SK-N-SH (cell line): ENCODE results near the gene NUMA1.

Source experiments
- CHD2 ChIP-seq: fragments of 150-350 bp; IDR thresholded peaks from 2 replicates; pipeline ENCODE4 v1.6.1; 2018; ENCODE audit warnings: low read length; ENCODE audit not compliant: partially characterized antibody
- EP300 ChIP-seq, 2 experiments: IDR thresholded peaks; 2 replicates each; pipeline versions ENCODE4 v1.4.0 to v1.6.1; 2012; ENCODE audit warnings: borderline replicate concordance in 1 of 2, low read depth in 1 of 2, low read length in 1 of 2
- EZH2phosphoT487 ChIP-seq: fragments of 200-600 bp; sonication (generic); IDR thresholded peaks from 2 replicates; pipeline ENCODE4 v1.6.1; 2017; ENCODE audit warnings: low read depth, mixed run types, mild to moderate bottlenecking, antibody characterized with exemption, moderate library complexity, borderline replicate concordance
- GATA2 ChIP-seq: sonication (generic); formaldehyde crosslinking; IDR thresholded peaks from 2 replicates; pipeline ENCODE4 v1.5.0; 2020; ENCODE audit warnings: mild to moderate bottlenecking, missing genetic modification reagents
- JUND ChIP-seq: IDR thresholded peaks from 2 replicates; pipeline ENCODE4 v1.4.0; 2012
- POLR2AphosphoS5 ChIP-seq: IDR thresholded peaks from 2 replicates; pipeline ENCODE4 v1.6.1; 2012; ENCODE audit warnings: low read depth, low read length
- RCOR1 ChIP-seq: fragments of 150-350 bp; IDR thresholded peaks from 2 replicates; pipeline ENCODE4 v1.6.1; 2017; ENCODE audit warnings: antibody characterized with exemption, low read length
- RFX5 ChIP-seq: IDR thresholded peaks from 2 replicates; pipeline ENCODE4 v1.6.1; 2012; ENCODE audit warnings: mild to moderate bottlenecking, improper control_type of control experiment, low read length
- SIN3A ChIP-seq: IDR thresholded peaks from 2 replicates; pipeline ENCODE4 v1.6.1; 2012; ENCODE audit warnings: low read depth, mild to moderate bottlenecking, low read length, moderate library complexity, borderline replicate concordance
- TAF1 ChIP-seq: IDR thresholded peaks from 2 replicates; pipeline ENCODE4 v1.6.1; 2012; ENCODE audit warnings: low read depth, mild to moderate bottlenecking, low read length, moderate library complexity, borderline replicate concordance
- TF ChIP-seq, protein P1 (sequence below): fragments of 200-600 bp; sonication (generic); IDR thresholded peaks from 2 replicates; pipeline ENCODE4 v1.6.1; 2017; ENCODE audit warnings: antibody characterized with exemption, mild to moderate bottlenecking, moderate library complexity
- TF ChIP-seq, protein P2 (sequence below): IDR thresholded peaks from 2 replicates; pipeline ENCODE4 v1.4.0; 2012; ENCODE audit warnings: low read depth, borderline replicate concordance
- TF ChIP-seq, protein P3 (sequence below): fragments of 150-350 bp; IDR thresholded peaks from 2 replicates; pipeline ENCODE4 v1.6.1; 2017; ENCODE audit warnings: antibody characterized with exemption, low read length, low read depth, borderline replicate concordance

DNA sequence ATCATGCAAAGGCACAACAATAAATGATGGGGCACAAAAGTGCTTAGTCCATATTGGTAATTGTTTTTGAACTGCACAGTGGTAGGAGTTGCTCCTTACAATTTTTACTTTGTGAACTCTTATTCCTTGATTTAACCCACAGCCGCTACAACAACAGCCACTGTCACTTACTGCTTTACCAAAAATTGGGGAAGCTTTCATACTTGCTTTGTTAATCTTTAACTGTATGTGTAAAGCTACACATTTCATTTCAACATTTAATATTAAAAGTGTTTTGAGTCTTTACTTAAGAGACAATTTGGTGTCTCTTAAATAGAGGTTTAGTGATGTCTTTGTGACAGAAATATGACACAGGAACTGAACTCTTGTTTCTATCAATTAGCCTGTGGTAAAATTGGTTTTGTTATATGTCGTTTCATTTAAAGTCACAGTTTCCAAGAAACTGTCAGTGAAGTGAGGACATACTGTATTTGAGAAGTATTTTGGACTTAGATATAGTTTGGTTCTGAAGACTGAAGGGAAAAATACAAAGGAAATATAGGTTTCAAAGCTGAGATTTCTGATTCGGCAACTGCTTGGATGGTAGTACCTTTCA is 88.1 kb downstream of the NUMA1 start:
- TF ChIP-seq, protein P1, sequence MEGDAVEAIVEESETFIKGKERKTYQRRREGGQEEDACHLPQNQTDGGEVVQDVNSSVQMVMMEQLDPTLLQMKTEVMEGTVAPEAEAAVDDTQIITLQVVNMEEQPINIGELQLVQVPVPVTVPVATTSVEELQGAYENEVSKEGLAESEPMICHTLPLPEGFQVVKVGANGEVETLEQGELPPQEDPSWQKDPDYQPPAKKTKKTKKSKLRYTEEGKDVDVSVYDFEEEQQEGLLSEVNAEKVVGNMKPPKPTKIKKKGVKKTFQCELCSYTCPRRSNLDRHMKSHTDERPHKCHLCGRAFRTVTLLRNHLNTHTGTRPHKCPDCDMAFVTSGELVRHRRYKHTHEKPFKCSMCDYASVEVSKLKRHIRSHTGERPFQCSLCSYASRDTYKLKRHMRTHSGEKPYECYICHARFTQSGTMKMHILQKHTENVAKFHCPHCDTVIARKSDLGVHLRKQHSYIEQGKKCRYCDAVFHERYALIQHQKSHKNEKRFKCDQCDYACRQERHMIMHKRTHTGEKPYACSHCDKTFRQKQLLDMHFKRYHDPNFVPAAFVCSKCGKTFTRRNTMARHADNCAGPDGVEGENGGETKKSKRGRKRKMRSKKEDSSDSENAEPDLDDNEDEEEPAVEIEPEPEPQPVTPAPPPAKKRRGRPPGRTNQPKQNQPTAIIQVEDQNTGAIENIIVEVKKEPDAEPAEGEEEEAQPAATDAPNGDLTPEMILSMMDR = no peak
- TF ChIP-seq RCOR1 (no peak), POLR2AphosphoS5 (no peak), JUND (no peak), CHD2 (no peak), EP300 (IDR thresholded peaks at IDR 0.05; ENCODE audit: borderline replicate concordance in 1 of 2, low read depth in 1 of 2, low read length in 1 of 2) (no peak), GATA2 (CRISPR knock-in tag) (no peak), TAF1 (no peak), EZH2phosphoT487 (no peak), RFX5 (no peak), SIN3A (no peak)
- TF ChIP-seq, protein P2, sequence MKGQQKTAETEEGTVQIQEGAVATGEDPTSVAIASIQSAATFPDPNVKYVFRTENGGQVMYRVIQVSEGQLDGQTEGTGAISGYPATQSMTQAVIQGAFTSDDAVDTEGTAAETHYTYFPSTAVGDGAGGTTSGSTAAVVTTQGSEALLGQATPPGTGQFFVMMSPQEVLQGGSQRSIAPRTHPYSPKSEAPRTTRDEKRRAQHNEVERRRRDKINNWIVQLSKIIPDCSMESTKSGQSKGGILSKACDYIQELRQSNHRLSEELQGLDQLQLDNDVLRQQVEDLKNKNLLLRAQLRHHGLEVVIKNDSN = no peak
- TF ChIP-seq, protein P3, sequence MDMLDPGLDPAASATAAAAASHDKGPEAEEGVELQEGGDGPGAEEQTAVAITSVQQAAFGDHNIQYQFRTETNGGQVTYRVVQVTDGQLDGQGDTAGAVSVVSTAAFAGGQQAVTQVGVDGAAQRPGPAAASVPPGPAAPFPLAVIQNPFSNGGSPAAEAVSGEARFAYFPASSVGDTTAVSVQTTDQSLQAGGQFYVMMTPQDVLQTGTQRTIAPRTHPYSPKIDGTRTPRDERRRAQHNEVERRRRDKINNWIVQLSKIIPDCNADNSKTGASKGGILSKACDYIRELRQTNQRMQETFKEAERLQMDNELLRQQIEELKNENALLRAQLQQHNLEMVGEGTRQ = no peak
